ENCODE results near the gene FASTKD1. TPM values are rescaled to one million over a fixed set of nuclear protein-coding genes. Genes with fewer than 3 reads are reported as not detected.

FASTKD1 gene
- total and polyA plus RNA-seq, 3 donors from 2014 or later: 24.8 to 40.2 (median 31.2) TPM

GRCh38 chr2:169493360-169493759 lies 80.3 kb downstream of the FASTKD1 start:
- no peaks in the 10 kb centered on the region for H3K4me1 ChIP-seq
- 88 to 93% methylated on average over 2 of the region's 2 CpGs for WGBS, 2 donors
- intact Hi-C loops (cut with DNase I; ENCODE audit: low total_unique reads): no loop called here
- no peaks in the 10 kb centered on the region for H3K9me3 ChIP-seq
- no peaks in the 10 kb centered on the region for H3K36me3 ChIP-seq (ENCODE audit: low read depth, missing control alignments)
- no peak overlapping the region for H3K27ac ChIP-seq
- H3K4me3 ChIP-seq: no peak overlapping the region
- TF ChIP-seq, protein P1, sequence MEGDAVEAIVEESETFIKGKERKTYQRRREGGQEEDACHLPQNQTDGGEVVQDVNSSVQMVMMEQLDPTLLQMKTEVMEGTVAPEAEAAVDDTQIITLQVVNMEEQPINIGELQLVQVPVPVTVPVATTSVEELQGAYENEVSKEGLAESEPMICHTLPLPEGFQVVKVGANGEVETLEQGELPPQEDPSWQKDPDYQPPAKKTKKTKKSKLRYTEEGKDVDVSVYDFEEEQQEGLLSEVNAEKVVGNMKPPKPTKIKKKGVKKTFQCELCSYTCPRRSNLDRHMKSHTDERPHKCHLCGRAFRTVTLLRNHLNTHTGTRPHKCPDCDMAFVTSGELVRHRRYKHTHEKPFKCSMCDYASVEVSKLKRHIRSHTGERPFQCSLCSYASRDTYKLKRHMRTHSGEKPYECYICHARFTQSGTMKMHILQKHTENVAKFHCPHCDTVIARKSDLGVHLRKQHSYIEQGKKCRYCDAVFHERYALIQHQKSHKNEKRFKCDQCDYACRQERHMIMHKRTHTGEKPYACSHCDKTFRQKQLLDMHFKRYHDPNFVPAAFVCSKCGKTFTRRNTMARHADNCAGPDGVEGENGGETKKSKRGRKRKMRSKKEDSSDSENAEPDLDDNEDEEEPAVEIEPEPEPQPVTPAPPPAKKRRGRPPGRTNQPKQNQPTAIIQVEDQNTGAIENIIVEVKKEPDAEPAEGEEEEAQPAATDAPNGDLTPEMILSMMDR (IDR thresholded peaks at IDR 0.05): no peak
- TF ChIP-seq POLR2A (IDR thresholded peaks at IDR 0.05): no peak
- no peak for DNase-seq
- no peaks in the 10 kb centered on the region for H3K27me3 ChIP-seq

DNA sequence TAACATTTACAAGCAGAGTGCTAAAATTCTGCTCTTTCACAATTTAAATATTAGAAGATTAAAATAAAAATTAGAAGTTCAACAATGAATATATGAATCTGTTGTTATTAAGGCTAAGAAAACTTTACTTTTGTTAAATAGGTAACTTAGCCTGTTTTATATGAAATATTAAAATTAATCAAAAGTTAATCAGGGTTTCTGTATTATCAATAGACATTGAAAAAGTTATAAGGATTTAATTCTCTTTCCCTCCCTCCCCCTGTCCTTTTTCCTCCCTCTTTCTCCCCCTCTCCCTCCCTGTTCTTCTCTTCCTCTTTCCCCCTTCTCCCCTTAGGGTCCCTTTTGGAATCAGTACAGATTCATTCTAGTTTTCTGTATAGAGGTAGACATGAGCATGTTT lies 82.3 kb downstream of the FASTKD1 start:
- Histone ChIP-seq H3K4me1 (no peaks in the 10 kb centered on the region), H3K27ac (no peak overlapping the region), H3K36me3 (ENCODE audit: low read depth, missing control alignments) (no peaks in the 10 kb centered on the region), H3K27me3 (no peaks in the 10 kb centered on the region), H3K9me3 (no peaks in the 10 kb centered on the region), H3K4me3 (no peak overlapping the region)
- intact Hi-C loops (cut with DNase I; ENCODE audit: low total_unique reads): no loop called here
- no peak for DNase-seq
- no peak for TF ChIP-seq POLR2A (IDR thresholded peaks at IDR 0.05)
- TF ChIP-seq, protein P1 (IDR thresholded peaks at IDR 0.05): no peak

DNA sequence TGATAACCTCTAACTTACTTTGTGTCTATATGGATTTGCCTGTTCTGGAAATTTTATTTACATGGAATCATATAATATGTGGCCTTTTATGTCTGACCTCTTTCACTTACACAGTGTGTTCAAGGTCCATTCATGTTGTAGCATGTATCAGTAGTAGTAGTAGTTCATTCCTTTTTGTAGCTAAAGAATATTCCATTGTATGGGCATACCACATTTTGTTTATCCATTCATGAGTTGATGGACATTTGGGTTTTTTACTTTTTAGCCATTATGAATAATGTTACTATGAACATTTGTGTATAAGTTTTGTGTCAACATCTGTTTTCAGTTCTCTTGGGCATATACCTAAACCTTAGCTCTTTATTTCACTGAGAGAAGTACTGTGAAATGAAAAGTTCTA lies 82.8 kb downstream of the FASTKD1 start:
- DNase-seq: no peak
- H3K9me3 ChIP-seq: no peaks in the 10 kb centered on the region
- intact Hi-C loops (cut with DNase I; ENCODE audit: low total_unique reads): no loop called here
- no peaks in the 10 kb centered on the region for H3K36me3 ChIP-seq (ENCODE audit: low read depth, missing control alignments)
- TF ChIP-seq, protein P1 (IDR thresholded peaks at IDR 0.05): no peak
- TF ChIP-seq POLR2A (IDR thresholded peaks at IDR 0.05): no peak
- H3K4me3 ChIP-seq: no peak overlapping the region
- H3K4me1 ChIP-seq: no peaks in the 10 kb centered on the region
- H3K27ac ChIP-seq: no peak overlapping the region
- H3K27me3 ChIP-seq: no peaks in the 10 kb centered on the region

DNA sequence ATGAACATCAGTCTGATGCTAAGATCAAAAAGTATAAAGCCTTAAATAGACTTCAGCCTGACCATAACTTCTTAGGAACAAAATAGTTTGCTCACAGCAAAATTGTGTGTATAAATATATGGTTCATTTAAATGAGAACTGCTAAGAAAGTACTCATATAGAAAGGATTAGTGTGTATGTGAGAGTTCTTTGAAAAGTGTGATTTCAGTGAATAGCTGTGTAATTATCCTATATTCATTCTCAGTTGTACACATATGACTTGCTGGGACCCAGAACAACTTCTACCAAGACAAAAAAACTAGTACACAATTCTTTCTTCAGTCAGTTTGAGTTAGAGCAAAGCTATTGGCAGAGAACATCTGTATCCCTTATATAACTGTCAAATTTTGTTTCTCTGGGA lies 87.2 kb downstream of the FASTKD1 start:
- H3K4me3 ChIP-seq: no peak overlapping the region
- intact Hi-C loops (cut with DNase I; ENCODE audit: low total_unique reads): no loop called here
- TF ChIP-seq, protein P1 (IDR thresholded peaks at IDR 0.05): no peak
- TF ChIP-seq POLR2A (IDR thresholded peaks at IDR 0.05): no peak
- H3K9me3 ChIP-seq: no peaks in the 10 kb centered on the region
- DNase-seq: no peak
- H3K36me3 ChIP-seq (ENCODE audit: low read depth, missing control alignments): no peaks in the 10 kb centered on the region
- no peaks in the 10 kb centered on the region for H3K4me1 ChIP-seq
- no peaks in the 10 kb centered on the region for H3K27me3 ChIP-seq
- no peak overlapping the region for H3K27ac ChIP-seq

DNA sequence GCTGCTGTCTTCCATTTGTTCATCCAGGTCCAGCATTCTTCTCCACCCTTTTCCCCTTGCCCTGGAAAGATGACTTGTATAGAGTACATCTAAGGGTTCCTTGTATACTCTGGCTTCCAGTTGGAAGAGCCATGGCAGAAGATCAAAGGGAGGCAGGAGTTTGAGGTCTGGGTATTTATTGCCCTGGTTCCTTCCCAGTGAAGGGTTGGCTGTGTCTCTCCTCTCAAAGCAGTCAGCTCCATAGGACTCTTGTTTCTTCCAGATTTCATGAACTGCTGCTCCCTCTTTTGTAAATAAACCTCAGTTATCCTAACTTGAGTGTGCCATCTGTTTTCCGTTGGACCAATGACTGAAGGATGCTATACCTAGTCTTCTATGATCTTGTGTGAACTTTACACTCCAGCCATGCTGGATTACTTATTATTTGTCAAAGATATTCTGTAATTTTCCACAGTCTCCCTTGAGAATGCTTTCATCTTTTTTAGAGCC lies 88.0 kb downstream of the FASTKD1 start:
- 96 to 100% methylated on average over 1 of the region's 1 CpG for WGBS, 2 donors
- no peaks in the 10 kb centered on the region for H3K36me3 ChIP-seq (ENCODE audit: low read depth, missing control alignments)

More for the DNA sequence above, 88.0 kb downstream of the FASTKD1 start:
- no peak overlapping the region for H3K27ac ChIP-seq
- intact Hi-C loops (cut with DNase I; ENCODE audit: low total_unique reads): no loop called here
- no peaks in the 10 kb centered on the region for H3K27me3 ChIP-seq
- no peak for DNase-seq
- H3K9me3 ChIP-seq: no peaks in the 10 kb centered on the region
- no peak for TF ChIP-seq POLR2A (IDR thresholded peaks at IDR 0.05)
- TF ChIP-seq, protein P1 (IDR thresholded peaks at IDR 0.05): no peak
- H3K4me1 ChIP-seq: peaks cover 4% of the 10 kb centered on the region
- H3K4me3 ChIP-seq: no peak overlapping the region

Measured in testis (tissue), 3 donors.